Inflammatory macrophage (primary cell): ENCODE data around the gene SAMD4B.

Experiments
- DNase-seq, 2 donors: peaks; one replicate each; pipeline ENCODE4 v3.0.0-alpha.2; 2020 to 2022

SAMD4B gene

GRCh38 chr19:39427707-39428106 lies 85.5 kb downstream of the SAMD4B start:
- no peak for DNase-seq

- DNase-seq, result no peak
These were observed 86.3 kb downstream of the SAMD4B start for GRCh38 chr19:39428283-39429112.

- DNase-seq, result peak; percentile 90 to 93
These were observed 88.7 kb downstream of the SAMD4B start for GRCh38 chr19:39430675-39431593.

- no peak for DNase-seq
These were observed 90.4 kb downstream of the SAMD4B start for GRCh38 chr19:39432677-39433025.

GRCh38 chr19:39433480-39434079 lies 91.4 kb downstream of the SAMD4B start:
- DNase-seq, result no peak

GRCh38 chr19:39434123-39435076 lies 92.2 kb downstream of the SAMD4B start:
- DNase-seq, result no peak
